BLaER1 treated with 17β-estradiol and CSF1 and Interleukin-3, amounts not matched to agents 10 nM and 100 nM (cell line): ENCODE results near the gene OLFM3.

ENCODE experiments used
- H3K27ac ChIP-seq, 11 experiments: shearing (Covaris generic); formaldehyde crosslinking; 2 replicates each; pipeline ENCODE4 v1.8.1; 2022
- H3K27me3 ChIP-seq, 11 experiments: shearing (Covaris generic); formaldehyde crosslinking; 2 replicates each; pipeline ENCODE4 v1.8.1; 2022
- H3K36me3 ChIP-seq, 11 experiments: shearing (Covaris generic); formaldehyde crosslinking; 2 replicates each; pipeline ENCODE4 v1.8.1; 2022
- H3K4me1 ChIP-seq, 10 experiments: shearing (Covaris generic); formaldehyde crosslinking; 2 replicates each; pipeline ENCODE4 v1.8.1; 2022
- H3K4me2 ChIP-seq, 11 experiments: shearing (Covaris generic); formaldehyde crosslinking; 2 replicates each; pipeline ENCODE4 v1.8.1; 2022
- H3K4me3 ChIP-seq, 10 experiments: shearing (Covaris generic); formaldehyde crosslinking; 2 replicates each; pipeline ENCODE4 v1.8.1; 2022
- H3K9ac ChIP-seq, 11 experiments: shearing (Covaris generic); formaldehyde crosslinking; 2 replicates each; pipeline ENCODE4 v1.8.1; 2022
- H3K9me3 ChIP-seq, 11 experiments: shearing (Covaris generic); formaldehyde crosslinking; replicated peaks in 1 of 11; 2 replicates each; pipeline ENCODE4 v1.8.1; 2022
- H4K20me1 ChIP-seq, 11 experiments: shearing (Covaris generic); formaldehyde crosslinking; 2 replicates each; pipeline ENCODE4 v1.8.1; 2022
- Cebpa-rat ChIP-seq, 11 experiments: shearing (Covaris generic); IDR thresholded peaks; 2 replicates each; pipeline ENCODE4 v1.8.1; 2022

OLFM3 gene

DNA sequence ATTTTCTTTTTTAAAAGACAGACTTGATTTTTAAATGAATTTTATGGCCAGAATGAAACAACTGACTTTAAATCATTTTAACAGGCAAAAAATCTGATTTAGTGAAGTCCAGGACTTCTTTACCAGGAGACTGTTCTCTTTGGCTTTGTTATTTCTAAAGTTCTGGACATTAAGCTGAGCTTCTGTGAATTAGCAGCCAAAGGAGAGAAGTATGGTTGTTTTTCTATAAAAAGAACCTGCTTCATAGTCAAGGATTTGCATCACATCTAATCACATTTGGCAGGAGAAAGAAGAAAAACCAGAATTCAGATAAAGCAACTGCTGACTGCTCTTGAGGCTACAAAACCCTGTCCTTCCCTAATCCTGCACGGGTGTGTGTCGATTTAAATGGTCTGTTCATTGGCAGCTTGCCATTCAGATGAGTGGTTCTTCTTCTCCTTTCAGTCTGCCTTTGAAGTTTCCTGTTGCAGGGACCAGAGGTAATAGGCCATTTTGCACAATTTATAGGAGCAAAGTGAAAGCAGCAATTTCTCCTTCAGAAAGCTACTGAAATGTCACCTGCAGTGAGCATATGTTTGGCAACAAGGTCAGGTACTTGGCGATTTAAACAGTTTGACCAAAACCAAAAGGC, 215.4 kb downstream of the OLFM3 start:
- Histone ChIP-seq H3K9ac (no peak overlapping the region), H3K4me3 (no peak overlapping the region), H3K4me2 (peak overlapping the region in 4 of 11 experiments; percentile 11 to 37 (median 22); a peak in 3 of 22 replicates)

DNA sequence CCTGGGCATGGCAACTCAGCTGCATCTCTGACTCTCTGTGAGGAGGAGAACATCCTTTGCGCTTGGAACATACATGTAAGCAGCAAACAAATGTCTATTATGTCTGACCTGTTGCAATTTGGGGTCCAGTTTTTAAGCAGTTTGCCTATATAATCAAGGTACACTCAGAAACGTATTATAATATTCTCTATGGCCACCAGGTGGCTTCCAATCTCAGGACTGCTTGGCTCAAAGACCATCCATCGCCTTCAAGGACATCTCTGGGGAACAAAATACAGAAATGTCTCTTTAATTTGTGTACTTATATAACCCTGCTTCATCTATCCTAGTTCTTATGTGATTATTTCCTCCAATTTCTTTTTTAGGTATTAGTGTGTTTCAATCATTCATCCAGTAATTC, 227.2 kb downstream of the OLFM3 start:
- Histone ChIP-seq H3K9ac (no peak overlapping the region), H3K4me2 (no peak overlapping the region), H3K9me3 (no peaks in the 10 kb centered on the region), H3K4me3 (no peak overlapping the region), H3K27ac (no peak overlapping the region), H3K36me3 (no peaks in the 10 kb centered on the region), H3K27me3 (no peaks in the 10 kb centered on the region), H4K20me1 (no peaks in the 10 kb centered on the region), H3K4me1 (no peaks in the 10 kb centered on the region)
- TF ChIP-seq Cebpa-rat (IDR thresholded peaks at IDR 0.05) = no peak

More for the DNA sequence above, 215.4 kb downstream of the OLFM3 start:
- TF ChIP-seq Cebpa-rat (IDR thresholded peaks at IDR 0.05) = no peak
- Histone ChIP-seq H3K27ac (no peak overlapping the region), H4K20me1 (no peaks in the 10 kb centered on the region), H3K27me3 (no peaks in the 10 kb centered on the region), H3K4me1 (peaks cover 0 to 11% (median 0%) of the 10 kb centered on the region in 10 experiments; a peak in 7 of 20 replicates), H3K36me3 (no peaks in the 10 kb centered on the region), H3K9me3 (no peaks in the 10 kb centered on the region)

DNA sequence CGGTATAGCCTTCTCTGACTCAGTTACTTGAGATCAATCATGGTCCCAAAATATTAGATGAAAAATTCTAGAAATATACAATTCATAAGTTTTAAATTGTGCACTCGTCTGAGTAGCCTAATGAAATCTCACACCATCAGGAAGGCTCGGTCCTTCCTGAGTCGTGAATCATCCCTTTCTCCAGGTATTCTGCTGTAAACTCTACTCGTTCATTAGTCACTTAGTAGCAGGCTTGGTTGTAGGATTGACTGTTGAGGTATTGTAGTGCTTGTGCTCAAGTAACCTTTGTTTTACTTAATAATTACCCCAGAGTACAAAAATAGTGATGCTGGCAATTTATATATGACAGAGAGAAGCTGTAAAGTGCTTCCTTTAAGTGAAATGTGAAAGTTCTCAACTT, 238.7 kb downstream of the OLFM3 start:
- no peaks in the 10 kb centered on the region for H4K20me1 ChIP-seq
- H3K4me2 ChIP-seq = no peak overlapping the region
- no peaks in the 10 kb centered on the region for H3K9me3 ChIP-seq
- no peak overlapping the region for H3K27ac ChIP-seq
- no peak overlapping the region for H3K4me3 ChIP-seq
- H3K36me3 ChIP-seq = no peaks in the 10 kb centered on the region
- no peaks in the 10 kb centered on the region for H3K27me3 ChIP-seq
- H3K4me1 ChIP-seq = no peaks in the 10 kb centered on the region
- TF ChIP-seq Cebpa-rat (IDR thresholded peaks at IDR 0.05) = no peak
- no peak overlapping the region for H3K9ac ChIP-seq

DNA sequence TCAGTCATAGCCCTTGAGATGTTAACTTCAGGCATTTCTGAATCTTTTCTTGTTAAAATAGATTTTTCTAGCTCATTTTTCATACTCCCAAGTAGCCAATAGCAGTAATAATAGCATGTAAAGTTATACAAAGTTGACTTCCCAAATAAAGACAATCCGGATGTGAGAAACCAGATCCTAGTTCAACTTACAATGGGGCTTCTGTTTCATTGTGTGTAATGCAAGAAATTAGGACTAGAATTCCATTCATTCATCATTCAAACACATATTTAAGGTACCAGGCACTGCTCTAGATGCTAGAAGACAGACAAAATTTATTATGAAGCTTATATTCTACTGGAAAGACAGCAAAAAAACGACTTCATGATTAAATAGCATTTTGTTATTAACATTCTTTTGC, 240.3 kb downstream of the OLFM3 start:
- H3K4me1 ChIP-seq = no peaks in the 10 kb centered on the region
- H3K4me2 ChIP-seq = no peak overlapping the region
- no peaks in the 10 kb centered on the region for H4K20me1 ChIP-seq
- TF ChIP-seq Cebpa-rat (IDR thresholded peaks at IDR 0.05) = no peak
- no peaks in the 10 kb centered on the region for H3K9me3 ChIP-seq
- H3K36me3 ChIP-seq = no peaks in the 10 kb centered on the region
- H3K4me3 ChIP-seq = no peak overlapping the region
- H3K27ac ChIP-seq = no peak overlapping the region
- H3K9ac ChIP-seq = no peak overlapping the region
- H3K27me3 ChIP-seq = no peaks in the 10 kb centered on the region
